Measurements from ENCODE around the gene ZNHIT1. TPM values are rescaled to one million over a fixed set of nuclear protein-coding genes. Genes with fewer than 3 reads are reported as not detected.
A peak's percentile ranks its signal among the peaks of the same experiment; 100 is the strongest.

The ZNHIT1 gene
- total RNA-seq, 4 donors from 2014 or later: 60.6 to 86.7 (median 77.6) TPM

GRCh38 chr7:101235050-101235449 is 17.1 kb downstream of the ZNHIT1 start:
- Histone ChIP-seq H3K4me3 (no peak overlapping the region), H3K36me3 (peaks cover 6 to 49% (median 27%) of the 10 kb centered on the region in 4 donors), H3K9me3 (no peaks in the 10 kb centered on the region), H3K4me1 (peaks cover 44 to 55% (median 51%) of the 10 kb centered on the region in 4 donors), H3K27me3 (peaks cover 0 to 7% (median 0%) of the 10 kb centered on the region in 4 donors), H3K27ac (replicated peaks in 1 of 4) (no peak overlapping the region)
- DNase-seq (ENCODE audit: extremely low spot score): no peak
- peak in 2 of 3 experiments; percentile 6 to 24 for TF ChIP-seq CTCF (IDR thresholded peaks at IDR 0.05)
- TF ChIP-seq POLR2A (IDR thresholded peaks at IDR 0.05; ENCODE audit: low read depth): no peak
- WGBS: 75% methylated on average over 10 of the region's 11 CpGs
- intact Hi-C loops (cut with DNase I): no loop called here

GRCh38 chr7:101235522-101235921 is 17.6 kb downstream of the ZNHIT1 start:
- DNase-seq (ENCODE audit: extremely low spot score): no peak

GRCh38 chr7:101236292-101236835 is 18.4 kb downstream of the ZNHIT1 start:
- peak overlapping the region in 2 of 4 donors; percentile 31 to 36 for H3K4me3 ChIP-seq
- TF ChIP-seq EP300 (IDR thresholded peaks at IDR 0.05) (no peak), POLR2AphosphoS5 (IDR thresholded peaks at IDR 0.05) (no peak), POLR2A (IDR thresholded peaks at IDR 0.05; ENCODE audit: low read depth) (no peak), CTCF (IDR thresholded peaks at IDR 0.05) (no peak)
- H3K27me3 ChIP-seq: peaks cover 0 to 7% (median 0%) of the 10 kb centered on the region in 4 donors
- H3K4me1 ChIP-seq: peaks cover 54 to 64% (median 62%) of the 10 kb centered on the region in 4 donors
- intact Hi-C loops (cut with DNase I): no loop called here
- peaks cover 6 to 52% (median 38%) of the 10 kb centered on the region in 4 donors for H3K36me3 ChIP-seq
- WGBS: no CpG with 5 or more reads among the region's 21 CpGs
- no peaks in the 10 kb centered on the region for H3K9me3 ChIP-seq
- H3K27ac ChIP-seq (replicated peaks in 1 of 4): peak overlapping the region in 2 of 4 donors; percentile 80 to 98
- DNase-seq (ENCODE audit: extremely low spot score): no peak

More at GRCh38 chr7:101235522-101235921, 17.6 kb downstream of the ZNHIT1 start:
- 83% methylated on average over 8 of the region's 9 CpGs for WGBS
- intact Hi-C loops (cut with DNase I): no loop called here
- TF ChIP-seq POLR2A (IDR thresholded peaks at IDR 0.05; ENCODE audit: low read depth) (no peak), EP300 (IDR thresholded peaks at IDR 0.05) (no peak), CTCF (IDR thresholded peaks at IDR 0.05) (no peak), POLR2AphosphoS5 (IDR thresholded peaks at IDR 0.05) (no peak)
- Histone ChIP-seq H3K9me3 (no peaks in the 10 kb centered on the region), H3K27ac (replicated peaks in 1 of 4) (no peak overlapping the region), H3K27me3 (peaks cover 0 to 7% (median 0%) of the 10 kb centered on the region in 4 donors), H3K4me1 (peaks cover 48 to 56% (median 55%) of the 10 kb centered on the region in 4 donors), H3K4me3 (no peak overlapping the region), H3K36me3 (peaks cover 6 to 53% (median 31%) of the 10 kb centered on the region in 4 donors)

GRCh38 chr7:101237206-101238067 is 19.5 kb downstream of the ZNHIT1 start, which contains the start of gene CLDN15:
Gene CLDN15, minus strand, starts transcription at chr7:101237802. Its CDS starts 221 bp downstream, at chr7:101237581.
- WGBS: 23% methylated on average over 6 of the region's 31 CpGs
- H3K4me3 ChIP-seq: peak within 1 kb of the TSS; percentile 12 to 52 (median 38)
- DNase-seq (ENCODE audit: extremely low spot score): peak; percentile 93
- H3K27me3 ChIP-seq: peaks cover 0 to 3% (median 0%) of the 10 kb centered on the region in 4 donors
- no peak for TF ChIP-seq CTCF (IDR thresholded peaks at IDR 0.05)
- TF ChIP-seq EP300 (IDR thresholded peaks at IDR 0.05): no peak
- TF ChIP-seq POLR2AphosphoS5 (IDR thresholded peaks at IDR 0.05): peak; percentile 55 to 66
- TF ChIP-seq POLR2A (IDR thresholded peaks at IDR 0.05; ENCODE audit: low read depth): no peak
- peak within 1 kb of the TSS; percentile 74 to 98 (median 80) for H3K27ac ChIP-seq (replicated peaks in 1 of 4)
- no peaks in the 10 kb centered on the region for H3K9me3 ChIP-seq
- H3K4me1 ChIP-seq: peaks cover 47 to 61% (median 58%) of the 10 kb centered on the region in 4 donors
- H3K36me3 ChIP-seq: peaks cover 6 to 46% (median 35%) of the 10 kb centered on the region in 4 donors
- intact Hi-C loops (cut with DNase I): no loop called here
